Activated CD8-positive, alpha-beta memory T cell treated with anti-CD3 and anti-CD28 coated beads, Interleukin-2, amount 50 U/mL, for 4 hours (primary cell): ENCODE measurements around the gene WDR86.
A peak's percentile ranks its signal among the peaks of the same experiment; 100 is the strongest.

Experiments
- DNase-seq: peaks from one replicate; pipeline ENCODE4 v3.0.0-alpha.2; 2020

The WDR86 gene

DNA sequence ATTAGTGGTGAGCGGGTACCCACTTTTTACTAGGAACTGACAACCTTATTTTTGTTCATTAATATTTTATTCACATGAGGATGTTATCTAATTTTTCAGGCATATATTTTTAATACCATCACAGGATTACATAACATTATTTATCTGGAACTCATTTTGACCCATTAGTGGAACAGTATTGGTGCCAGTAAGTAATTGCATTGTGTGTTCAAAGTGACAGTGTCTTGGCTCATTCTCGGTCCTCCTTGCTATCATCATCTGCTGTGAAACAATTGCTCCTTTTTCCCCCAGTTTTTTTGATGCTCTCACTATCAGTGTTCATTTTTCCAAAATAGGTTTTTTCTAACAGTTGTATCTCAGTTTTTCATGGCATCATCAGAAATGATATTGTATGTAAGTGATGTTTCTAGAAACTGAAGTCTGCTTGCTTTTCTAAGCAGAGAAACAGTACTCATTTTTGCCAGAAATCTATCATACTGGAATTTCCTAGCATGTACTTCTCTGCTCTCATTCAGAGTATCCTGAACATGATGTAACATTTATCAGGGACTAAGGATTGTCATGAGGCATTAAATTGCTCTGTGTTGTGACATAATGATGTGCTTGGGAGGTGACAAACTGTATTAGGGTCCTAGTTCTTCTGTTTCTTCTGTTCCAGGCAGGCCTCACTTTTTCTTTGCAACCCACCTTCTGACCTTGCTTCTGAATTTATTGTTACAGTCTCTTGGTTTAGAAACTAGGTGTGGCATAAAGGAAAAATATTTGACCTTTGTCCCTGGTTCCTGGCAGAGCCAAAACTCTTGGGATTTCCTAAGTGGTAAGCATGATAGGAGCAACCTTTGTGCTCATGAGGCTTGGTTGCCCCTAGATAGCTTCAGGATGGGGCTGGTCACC lies 64.0 kb downstream of the WDR86 start:
- DNase-seq: no peak

DNA sequence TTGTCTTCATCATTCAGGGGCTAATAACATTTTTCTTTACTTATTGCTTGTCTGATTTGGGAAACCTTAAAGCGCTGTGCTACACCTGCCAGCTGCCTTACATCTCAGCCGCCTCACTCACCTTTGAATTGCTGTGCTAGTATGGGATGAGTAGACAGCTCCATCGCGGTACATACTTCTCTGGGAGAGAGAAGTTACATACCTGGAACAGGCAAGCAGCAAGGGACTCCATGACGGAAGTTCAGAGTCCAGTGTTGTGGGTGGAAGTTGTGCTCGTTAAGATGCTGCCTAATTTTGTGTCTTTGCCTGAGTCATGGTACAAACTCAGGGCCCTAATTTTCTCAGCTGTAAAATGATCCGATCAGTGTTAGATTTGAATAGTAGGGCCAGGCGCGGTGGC lies 66.3 kb downstream of the WDR86 start:
- DNase-seq: no peak

DNA sequence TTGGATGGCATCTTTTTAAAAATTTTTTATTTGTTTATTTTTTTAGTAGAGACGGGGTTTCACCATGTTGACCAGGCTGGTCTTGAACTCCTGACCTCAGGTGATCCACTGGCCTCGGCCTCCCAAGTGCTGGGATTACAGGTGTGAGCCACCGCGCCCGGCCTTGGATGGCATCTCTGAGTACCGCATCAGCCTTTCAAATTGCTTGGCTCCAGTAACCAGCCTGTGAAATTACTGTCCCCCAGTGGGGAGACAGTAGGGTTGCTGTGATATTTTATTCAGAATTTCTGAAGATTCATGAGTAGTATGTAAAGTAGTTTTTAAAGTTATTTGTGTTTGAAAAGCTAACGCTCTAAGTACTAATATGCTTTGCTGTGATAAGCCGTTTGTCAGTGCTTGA lies 67.0 kb downstream of the WDR86 start:
- no peak for DNase-seq

DNA sequence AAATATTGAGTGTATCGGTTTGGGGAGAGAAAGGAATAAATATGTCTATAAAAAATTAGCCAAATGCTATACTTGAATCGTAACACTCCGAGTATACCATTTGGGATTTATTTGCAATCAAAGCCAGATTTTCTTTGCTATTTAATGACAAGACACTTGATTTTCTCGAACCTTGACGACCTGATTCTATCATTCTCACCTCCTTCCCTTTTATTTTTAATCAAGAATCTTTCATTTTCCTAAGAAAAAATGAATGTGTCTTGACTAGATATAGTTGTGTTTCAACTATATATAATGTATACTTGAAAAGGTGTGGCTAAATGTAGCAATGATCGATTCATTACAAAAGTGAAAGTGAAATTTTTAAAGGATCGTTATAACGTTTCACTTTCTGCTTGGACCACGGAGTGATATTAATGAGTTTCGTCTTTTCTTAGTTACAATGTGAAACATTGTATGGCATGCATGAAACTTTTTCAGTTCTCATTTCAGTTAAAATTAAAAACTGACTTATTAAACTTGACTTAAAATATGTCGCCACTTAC lies 67.7 kb downstream of the WDR86 start:
- no peak for DNase-seq

DNA sequence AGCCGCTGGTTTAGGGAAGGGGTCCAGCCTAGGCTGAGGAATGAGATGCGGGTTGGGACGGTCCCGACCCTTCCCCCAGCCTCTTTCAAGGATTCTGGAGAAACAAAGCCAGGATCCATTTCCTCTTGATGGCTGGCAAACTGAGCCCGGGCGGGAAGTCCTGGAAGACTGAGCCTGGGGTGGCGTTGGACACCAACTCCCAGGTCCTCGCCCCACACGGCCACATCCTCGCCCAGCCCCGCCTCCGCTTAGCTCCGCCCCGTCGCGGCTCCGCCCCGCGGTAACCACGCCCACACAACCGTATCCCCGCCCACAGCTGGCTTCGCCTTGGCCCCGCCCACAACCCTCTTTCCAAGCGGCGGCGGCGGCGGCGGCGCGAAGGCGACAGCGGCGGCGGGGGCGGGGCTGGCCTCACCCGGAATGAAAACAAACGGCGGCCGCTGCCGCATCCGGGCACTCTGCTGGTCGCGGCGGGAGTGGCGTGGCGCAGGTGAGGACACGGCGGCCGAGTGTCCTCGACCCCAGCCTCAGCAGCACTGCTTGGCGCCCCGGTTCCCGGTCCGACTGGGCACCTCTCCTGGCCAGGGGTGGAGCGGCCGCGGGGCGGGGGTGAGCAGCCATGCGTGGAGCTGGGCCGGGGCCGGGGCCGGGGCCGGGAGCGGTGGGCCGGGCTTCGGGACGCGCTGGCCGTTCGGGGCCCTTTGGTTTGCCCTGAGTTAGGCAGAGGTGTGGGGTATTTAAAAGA lies 68.3 kb downstream of the WDR86 start, which contains the start of gene NUB1:
Gene NUB1, plus strand, starts transcription at position 456 of the 745 bp plus-strand sequence. CDS start 3,538 bp downstream, outside the sequence.
- DNase-seq: peak; percentile 89

DNA sequence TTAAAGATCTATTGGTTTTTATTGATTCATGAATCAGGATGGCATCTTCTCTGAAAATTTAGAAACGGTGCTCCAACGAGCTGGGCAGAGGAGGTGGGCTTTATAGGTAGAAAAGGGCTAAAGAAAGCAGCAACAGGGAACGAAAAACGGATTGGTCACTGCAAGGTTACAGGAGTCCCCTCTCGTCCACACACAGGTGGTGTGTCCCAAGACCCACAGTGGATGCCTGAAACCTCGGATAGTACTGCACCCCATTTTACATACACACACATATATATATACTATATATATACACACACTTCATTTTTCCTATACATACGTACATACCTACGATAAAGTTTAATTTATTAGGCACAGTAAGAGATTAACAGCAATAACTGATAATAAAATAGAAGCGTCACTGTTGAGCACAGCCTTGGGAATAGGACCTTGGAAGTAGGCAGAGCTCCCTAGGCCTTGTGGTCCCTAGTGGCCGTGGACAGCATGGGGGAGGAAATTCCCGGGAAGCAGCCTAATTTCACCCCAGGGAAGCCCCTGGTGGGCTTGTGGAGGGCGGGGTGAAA lies 69.0 kb downstream of the WDR86 start:
- DNase-seq: no peak

DNA sequence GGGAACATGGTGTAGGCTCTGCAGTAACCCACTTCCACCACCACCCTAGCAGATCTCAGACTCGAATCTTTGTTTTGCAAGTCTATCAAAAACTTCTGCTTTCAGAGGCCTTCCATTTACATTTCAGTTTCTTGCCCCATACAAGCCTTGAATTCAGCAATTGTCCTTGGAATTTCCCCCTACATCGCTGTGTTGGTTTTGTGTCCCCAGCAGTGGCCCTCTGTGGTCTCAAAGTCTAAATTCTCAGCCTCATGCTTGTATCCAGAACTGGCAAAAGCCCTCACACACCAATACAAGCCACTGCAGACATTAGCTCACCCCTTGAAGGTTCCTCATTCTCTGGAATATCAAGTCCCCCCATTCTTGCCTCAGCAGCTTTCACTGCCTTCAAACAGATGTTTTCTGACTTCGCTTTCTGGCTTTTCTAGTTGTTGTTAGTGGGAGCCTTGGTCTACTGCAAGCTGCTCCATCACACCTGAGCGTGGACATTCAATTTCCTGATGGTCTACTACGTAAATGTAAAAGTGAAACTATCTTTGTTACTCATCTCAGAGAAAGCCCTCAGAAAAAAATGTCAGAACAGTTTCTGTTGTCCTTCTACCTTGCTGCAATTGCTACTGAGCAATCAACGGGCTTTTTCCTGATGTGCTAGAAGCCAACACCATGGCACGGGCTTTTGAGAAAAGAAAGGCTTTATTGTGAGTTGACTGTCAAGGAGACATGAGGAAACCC lies 70.0 kb downstream of the WDR86 start:
- no peak for DNase-seq

DNA sequence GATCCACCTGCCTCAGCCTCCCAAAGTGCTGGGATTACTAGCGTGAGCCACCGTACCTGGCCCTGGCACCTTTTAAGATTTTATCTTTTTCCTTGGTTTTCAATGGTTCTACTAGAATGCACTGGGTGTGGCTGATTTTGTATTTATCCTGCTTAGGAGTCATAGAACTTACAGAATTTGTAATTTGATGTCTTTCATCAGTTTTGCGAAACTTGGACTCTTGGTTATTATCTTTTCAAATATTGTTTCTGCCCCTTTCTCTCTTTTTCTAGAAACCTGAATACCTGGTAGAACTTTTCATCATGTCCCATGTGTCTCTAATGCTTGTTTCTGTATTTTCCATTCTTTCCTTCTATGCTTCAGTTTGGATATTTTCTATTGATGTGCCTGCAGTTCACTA lies 71.0 kb downstream of the WDR86 start:
- DNase-seq: no peak

DNA sequence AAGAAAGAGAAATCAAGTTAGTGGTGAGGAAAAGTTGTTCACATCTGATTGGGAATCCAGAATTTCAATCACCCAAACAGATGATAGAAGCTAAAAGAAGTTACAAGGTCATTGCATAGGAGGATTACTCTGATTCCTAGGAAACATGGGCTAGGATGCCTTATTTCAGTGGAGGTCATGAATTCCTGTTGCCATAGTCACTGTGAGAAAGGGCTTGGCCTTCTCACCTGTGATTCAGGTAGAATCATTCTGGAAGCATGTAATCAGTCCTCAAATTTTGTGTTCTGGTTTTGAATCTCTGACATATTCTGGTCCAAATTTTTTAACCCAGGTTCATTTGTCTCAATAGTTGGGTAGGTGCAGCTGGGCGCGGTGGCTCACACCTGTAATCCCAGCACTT lies 72.5 kb downstream of the WDR86 start:
- DNase-seq: no peak

DNA sequence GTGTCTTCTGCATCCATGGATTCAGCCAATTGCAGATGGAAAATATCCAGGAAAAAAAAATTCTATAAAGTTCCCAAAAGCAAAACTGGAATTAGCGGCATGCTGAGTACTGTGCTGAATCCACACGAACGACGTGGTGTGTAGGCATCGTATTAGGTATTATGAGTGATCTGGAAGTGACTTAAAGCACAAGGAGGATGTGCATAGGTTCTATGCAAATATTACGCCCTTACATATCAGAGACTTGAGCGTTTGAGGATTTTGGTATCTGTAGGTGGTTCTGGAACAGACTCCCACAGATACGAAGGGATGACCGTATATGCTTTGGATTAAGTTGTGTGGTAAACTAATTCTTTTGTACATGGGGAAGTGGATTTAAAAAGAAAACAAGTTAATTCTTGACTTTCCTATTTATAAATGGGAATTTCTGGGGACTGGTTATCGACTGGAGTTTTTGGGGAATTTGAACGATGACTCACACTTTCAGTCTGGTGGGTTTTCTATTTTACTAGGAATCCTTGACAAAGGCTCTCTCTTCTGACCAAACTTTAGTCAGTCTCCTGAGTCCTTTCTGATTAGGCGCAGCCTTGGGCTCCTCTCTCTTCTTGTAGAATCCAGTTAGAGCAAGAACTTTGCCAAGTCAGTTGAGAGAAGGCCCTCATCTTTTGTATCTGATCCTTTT lies 73.7 kb downstream of the WDR86 start:
- DNase-seq: no peak

DNA sequence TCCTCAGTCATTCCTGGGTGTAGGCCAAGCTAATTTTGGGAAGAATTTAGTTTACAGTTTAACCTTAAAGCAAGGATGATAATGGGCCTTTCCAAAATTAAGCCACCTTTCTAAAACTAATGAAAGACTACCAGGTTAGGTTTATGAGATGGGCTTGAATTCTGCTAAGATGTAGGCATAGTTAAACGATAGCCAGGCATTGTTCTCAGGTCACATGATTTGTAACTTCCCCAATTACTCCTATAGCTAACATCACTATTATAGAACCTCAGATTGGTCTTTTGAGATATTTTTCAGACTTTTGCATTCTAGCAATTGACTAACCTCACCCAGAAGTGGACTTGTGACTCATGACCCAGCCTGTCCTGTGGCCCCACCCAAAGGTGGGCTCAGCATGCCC lies 75.2 kb downstream of the WDR86 start:
- DNase-seq: no peak
